GM21423 (cell line): ENCODE measurements around the gene PRPF6.
"Not testable (repeated sequence)": the region's sequence is repeated elsewhere in the genome, so short reads cannot be mapped to it uniquely, and the experiment has no call there.

ENCODE experiments used
- ATAC-seq: cut with Tn5 transposase; IDR thresholded peaks from one replicate; pipeline ENCODE4 v1.9.1; 2021; ENCODE audit warnings: mild to moderate bottlenecking, moderate library complexity; ENCODE audit not compliant: unreplicated experiment

The PRPF6 gene

GRCh38 chr20:64009811-64010387, 29.0 kb downstream of the PRPF6 start:
- ATAC-seq: no peak

- peak; percentile 42 for ATAC-seq
Observed at GRCh38 chr20:64010711-64011237, 29.8 kb downstream of the PRPF6 start.

- ATAC-seq: no peak
Observed at GRCh38 chr20:64011366-64011779, 30.4 kb downstream of the PRPF6 start.

GRCh38 chr20:64012385-64013154, 31.6 kb downstream of the PRPF6 start:
- not testable (repeated sequence) for ATAC-seq

GRCh38 chr20:64015635-64016034, 34.7 kb downstream of the PRPF6 start:
- ATAC-seq: no peak

GRCh38 chr20:64021124-64021975, 40.4 kb downstream of the PRPF6 start:
- no peak for ATAC-seq

GRCh38 chr20:64022671-64023360, 41.9 kb downstream of the PRPF6 start:
- ATAC-seq: no peak

- ATAC-seq: no peak
Observed at GRCh38 chr20:64023361-64024140, 42.6 kb downstream of the PRPF6 start.

GRCh38 chr20:64024141-64024990, 43.4 kb downstream of the PRPF6 start:
- ATAC-seq: no peak

- ATAC-seq: no peak
Observed at GRCh38 chr20:64025101-64025825, 44.3 kb downstream of the PRPF6 start.

- no peak for ATAC-seq
Observed at GRCh38 chr20:64025826-64026412, 45.0 kb downstream of the PRPF6 start.

GRCh38 chr20:64027981-64028685, 47.2 kb downstream of the PRPF6 start:
- ATAC-seq: no peak

- no peak for ATAC-seq
Observed at GRCh38 chr20:64029293-64030117, 48.6 kb downstream of the PRPF6 start.

GRCh38 chr20:64030371-64031134, 49.6 kb downstream of the PRPF6 start:
- no peak for ATAC-seq

- ATAC-seq: no peak
Observed at GRCh38 chr20:64031822-64032314, 50.9 kb downstream of the PRPF6 start.
